T-helper 2 cell (primary cell): ENCODE measurements around the gene RBM42.

Experiments
- DNase-seq, 5 experiments: peaks; one replicate each; pipeline versions ENCODE4 v3.0.0 to v3.0.0-alpha.2; 2012 to 2022

The RBM42 gene

GRCh38 chr19:35620001-35620400 lies 8.8 kb upstream of the RBM42 start:
- no peak for DNase-seq

GRCh38 chr19:35621708-35622107 lies 7.1 kb upstream of the RBM42 start:
- DNase-seq: no peak

- no peak for DNase-seq
These were observed 6.1 kb upstream of the RBM42 start for GRCh38 chr19:35622750-35623149.

GRCh38 chr19:35623327-35624010 lies 5.4 kb upstream of the RBM42 start:
- DNase-seq: no peak

- DNase-seq: no peak
These were observed 622 bp upstream of the RBM42 start for GRCh38 chr19:35628264-35628564.

- DNase-seq: no peak
These were observed 447 bp downstream of the RBM42 start for GRCh38 chr19:35629332-35629633.

- no peak for DNase-seq
These were observed 5.0 kb downstream of the RBM42 start for GRCh38 chr19:35633727-35634440.

- DNase-seq: no peak
These were observed 7.8 kb downstream of the RBM42 start for GRCh38 chr19:35636651-35637050.

- DNase-seq: no peak
These were observed 8.3 kb downstream of the RBM42 start for GRCh38 chr19:35637165-35637564.

- no peak for DNase-seq
These were observed 10.4 kb downstream of the RBM42 start for GRCh38 chr19:35639321-35639639.

GRCh38 chr19:35639863-35640262 lies 11.0 kb downstream of the RBM42 start:
- no peak for DNase-seq

- peak in 3 of 5 experiments; percentile 28 to 53 (median 44) for DNase-seq
These were observed 12.8 kb downstream of the RBM42 start, which contains the start of gene ETV2 for GRCh38 chr19:35641515-35642151. Gene ETV2, plus strand, starts transcription at chr19:35641745. Its CDS starts 716 bp downstream, at chr19:35642461.

GRCh38 chr19:35642312-35642711 lies 13.5 kb downstream of the RBM42 start:
- DNase-seq: no peak

GRCh38 chr19:35642798-35643254 lies 14.0 kb downstream of the RBM42 start:
- no peak for DNase-seq

- DNase-seq: peak; percentile 62 to 92 (median 72)
These were observed 14.7 kb downstream of the RBM42 start for GRCh38 chr19:35643255-35644205.

- DNase-seq: peak; percentile 90 to 99 (median 94)
These were observed 15.6 kb downstream of the RBM42 start for GRCh38 chr19:35644206-35644986.

GRCh38 chr19:35644987-35645679 lies 16.3 kb downstream of the RBM42 start:
- peak; percentile 34 to 83 (median 70) for DNase-seq

- no peak for DNase-seq
These were observed 17.1 kb downstream of the RBM42 start for GRCh38 chr19:35645680-35646511.

GRCh38 chr19:35648017-35648961 lies 19.5 kb downstream of the RBM42 start, which contains the start of gene COX6B1:
Gene COX6B1, plus strand, starts transcription at chr19:35648323. Its CDS starts 2,921 bp downstream, at chr19:35651244.
- peak; percentile 68 to 99 (median 88) for DNase-seq
